HepG2 (cell line): ENCODE data around the gene CD300H. TPM values are rescaled to one million over a fixed set of nuclear protein-coding genes. Genes with fewer than 3 reads are reported as not detected.
A peak's percentile ranks its signal among the peaks of the same experiment; 100 is the strongest.
"Not testable (repeated sequence)": the region's sequence is repeated elsewhere in the genome, so short reads cannot be mapped to it uniquely, and the experiment has no call there.

ENCODE experiments used
- ATAC-seq: fragments of 200-7000 bp; cut with Tn5 transposase; 3 replicates; pipeline ENCODE4 v1.9.1; 2020; ENCODE audit warnings: mild to moderate bottlenecking, moderate library complexity
- BruUV-seq: library from RNA; stranded (reverse); fragments of 400-500 nt; replicated peaks from 2 replicates; lab custom pipeline; 2021; lab: Mats Ljungman, UMichigan
- CTCF ChIA-PET: fragments of 300-600 bp; formaldehyde crosslinking; extraction: SDS; loops from one replicate; lab custom pipeline; 2021; ENCODE audit warnings: low total read pairs, inconsistent platforms, low intra/inter-chr PET ratio; lab: Yijun Ruan, JAX
- POLR2A ChIA-PET: fragments of 350-600 bp; sonication (Branson Sonifier 250); formaldehyde crosslinking; loops from one replicate; lab custom pipeline; 2020; ENCODE audit warnings: antibody characterized with exemption, inconsistent platforms; lab: Yijun Ruan, JAX
- DNase-seq: peaks from one replicate; pipeline ENCODE4 v3.0.0-alpha.2; 2015; ENCODE audit warnings: low spot score
- FAIRE-seq: peaks from 3 replicates; lab custom pipeline; 2011; peaks lifted over from hg19 to GRCh38; lab: Jason Lieb, UNC
- H2AFZ ChIP-seq: one replicate; pipeline ENCODE4 v1.6.1; 2011; ENCODE audit warnings: low read length, inconsistent platforms
- H3K27ac ChIP-seq: fragments of 300-600 bp; 3 replicates; pipeline ENCODE4 v1.8.0; 2011; ENCODE audit warnings: mixed run types, mild to moderate bottlenecking, mixed read lengths, low read length, inconsistent platforms; ENCODE audit not compliant: insufficient read depth; ENCODE audit errors: extremely low read length
- H3K27me3 ChIP-seq, 2 experiments: fragments of 200-600 bp in 1 of 2; 2 replicates in 1 of 2; 3 replicates in 1 of 2; pipeline versions ENCODE4 v1.6.0 to v1.8.0; 2011; ENCODE audit warnings: low read length in 2 of 2, mild to moderate bottlenecking in 2 of 2, moderate library complexity in 2 of 2, inconsistent platforms in 1 of 2; ENCODE audit not compliant: insufficient read depth in 2 of 2, control insufficient read depth in 1 of 2
- H3K36me3 ChIP-seq, 2 experiments: fragments of 200-600 bp in 1 of 2; replicated peaks in 1 of 2; 2 replicates in 1 of 2; 3 replicates in 1 of 2; pipeline versions ENCODE4 v1.5.1 to v1.8.0; 2011; ENCODE audit warnings: low read length in 2 of 2, inconsistent platforms in 1 of 2; ENCODE audit not compliant: insufficient read depth in 2 of 2, control insufficient read depth in 1 of 2
- H3K4me1 ChIP-seq: 2 replicates; pipeline ENCODE4 v1.5.1; 2012; ENCODE audit warnings: low read length, inconsistent platforms; ENCODE audit not compliant: insufficient read depth
- H3K4me2 ChIP-seq: 2 replicates; pipeline ENCODE4 v1.6.0; 2011; ENCODE audit warnings: low read depth, low read length, inconsistent platforms
- H3K4me3 ChIP-seq, 3 experiments: fragments of 200-600 bp in 1 of 3; sonication (generic), shearing (Covaris generic) in 1 of 3; replicated peaks in 1 of 3; 2 replicates each; pipeline ENCODE4 v1.5.1; 2011 to 2016; ENCODE audit warnings: low read length in 3 of 3, inconsistent platforms in 2 of 3, low read depth in 2 of 3, mild to moderate bottlenecking in 2 of 3, control low read depth in 1 of 3, mixed read lengths in 1 of 3; ENCODE audit not compliant: insufficient read depth in 1 of 3
- H3K79me2 ChIP-seq: one replicate; pipeline ENCODE4 v1.6.1; 2011; ENCODE audit warnings: low read length, inconsistent platforms; ENCODE audit not compliant: insufficient read depth
- H3K9ac ChIP-seq: 2 replicates; pipeline ENCODE4 v1.6.0; 2011; ENCODE audit warnings: mild to moderate bottlenecking, low read depth, low read length, inconsistent platforms; ENCODE audit not compliant: insufficient read depth
- H3K9me3 ChIP-seq: 2 replicates; pipeline ENCODE4 v1.5.1; 2012; ENCODE audit warnings: mild to moderate bottlenecking, low read length
- H4K20me1 ChIP-seq: 2 replicates; pipeline ENCODE4 v1.6.0; 2011; ENCODE audit warnings: inconsistent platforms, mild to moderate bottlenecking, low read length, moderate library complexity; ENCODE audit not compliant: insufficient read depth
- CREBL2 ChIP-seq: sonication (generic); formaldehyde crosslinking; IDR thresholded peaks from 2 replicates; pipeline ENCODE4 v1.8.1; 2023; ENCODE audit warnings: missing genetic modification reagents, mild to moderate bottlenecking, borderline replicate concordance
- EED ChIP-seq: sonication (generic); formaldehyde crosslinking; IDR thresholded peaks from 2 replicates; pipeline ENCODE4 v1.5.0; 2020; ENCODE audit warnings: mild to moderate bottlenecking, missing genetic modification reagents
- MAFK ChIP-seq, 2 experiments: IDR thresholded peaks in 1 of 2; conservative IDR thresholded peaks in 1 of 2; 2 replicates each; pipeline ENCODE4 v1.6.1; 2011; ENCODE audit warnings: improper control_type of control experiment in 2 of 2, low read length in 2 of 2
- RFX3 ChIP-seq: IDR thresholded peaks from 2 replicates; pipeline ENCODE4 v1.6.1; 2016; ENCODE audit warnings: missing biosample characterization, missing genetic modification reagents
- ZBTB25 ChIP-seq: IDR thresholded peaks from 2 replicates; pipeline ENCODE4 v1.6.1; 2018; ENCODE audit warnings: missing genetic modification reagents
- ZNF354B ChIP-seq: sonication (generic); formaldehyde crosslinking; IDR thresholded peaks from 2 replicates; pipeline ENCODE4 v1.8.0; 2022; ENCODE audit warnings: mild to moderate bottlenecking, missing genetic modification reagents
- ZNF431 ChIP-seq: sonication (generic); formaldehyde crosslinking; IDR thresholded peaks from 2 replicates; pipeline ENCODE4 v1.9.0; 2022; ENCODE audit warnings: missing genetic modification reagents, low read depth, mild to moderate bottlenecking, borderline replicate concordance
- WGBS: methylation state at CpG from one replicate; pipeline ENCODE4 v1.1.6; 2017; ENCODE audit warnings: low lambda C conversion rate; 5-methylcytosine and 5-hydroxymethylcytosine counted together
- in situ Hi-C: cut with HindIII; loops from 2 replicates; pipeline ENCODE4 v1.10.0; 2017; ENCODE audit warnings: low pct_unique_long_range_greater_than_20kb; ENCODE audit not compliant: extremely low pct_ligation_motif_present
- intact Hi-C: fragments of 100-400 bp; cut with micrococcal nuclease; formaldehyde crosslinking; loops from one replicate; pipeline ENCODE4 v1.10.0; 2022; ENCODE audit not compliant: unreplicated experiment
- polyA plus RNA-seq, 8 experiments: library from polyadenylated mRNA; depleted of rRNA in 3 of 8; stranded (reverse) in 7 of 8; unstranded in 1 of 8; fragments of >200 nt; fragmentation: Illumina TruSeq in 4 of 8; extraction: Trizol in 4 of 8; gene quantifications; 2 replicates each; pipeline versions ENCODE4 v1.2.1 to v1.2.3, GENCODE V29; 2011 to 2016; ENCODE audit warnings: low read depth in 4 of 8, missing spikeins in 1 of 8, mixed read lengths in 1 of 8; ENCODE audit not compliant: insufficient read depth in 1 of 8
- total RNA-seq, 5 experiments: library from RNA; depleted of rRNA; stranded (reverse); fragments of >200 nt; fragmentation: Illumina TruSeq; extraction: Trizol; gene quantifications; 2 replicates each; pipeline ENCODE4 v1.2.3, GENCODE V29; 2016; ENCODE audit warnings: low read depth in 1 of 5

Gene CD300H
- total and polyA plus RNA-seq, 2 of the 13 experiments (the other 11 are each of a cell fraction or from before 2014, with no cell fraction given), result not detected

- BruUV-seq, H3K79me2 ChIP-seq, in situ Hi-C loops, H3K4me3 ChIP-seq, H3K36me3 ChIP-seq, POLR2A ChIA-PET, CTCF ChIA-PET, DNase-seq, H3K9ac ChIP-seq, ATAC-seq, H3K27ac ChIP-seq, H2AFZ ChIP-seq, H4K20me1 ChIP-seq, FAIRE-seq, H3K4me2 ChIP-seq, intact Hi-C loops: not testable (repeated sequence)
- peaks cover 19% of the 10 kb centered on the region for H3K9me3 ChIP-seq
- peaks cover 0 to 32% of the 10 kb centered on the region in 2 experiments; a peak in 4 of 5 replicates for H3K27me3 ChIP-seq
- peaks cover 11% of the 10 kb centered on the region; the same call in 1 of the 2 replicates for H3K4me1 ChIP-seq
- peak; percentile 86; the same call in 1 of the 2 replicates for TF ChIP-seq ZNF431 (CRISPR knock-in tag)
- 22% methylated on average over 6 of the region's 6 CpGs for WGBS
These were observed 48.8 kb downstream of the CD300H start for GRCh38 chr17:74518413-74518981.

- ATAC-seq (no peak), DNase-seq (no peak), FAIRE-seq (no peak)
- no peaks in the 10 kb centered on the region for H3K79me2 ChIP-seq
- in situ Hi-C loops, result no loop called here
- TF ChIP-seq RFX3 (CRISPR knock-in tag), result no peak
- TF ChIP-seq ZNF354B (CRISPR knock-in tag), result no peak
- TF ChIP-seq CREBL2 (CRISPR knock-in tag), result no peak
- 0 out of 4 replicates have a peak, but pooled peaks of 1 of the 2 experiments have one; percentile 19 for TF ChIP-seq MAFK (conservative IDR thresholded peaks at IDR 0.05 in 1 of 2, IDR thresholded peaks at IDR 0.05 in 1 of 2; ENCODE audit: low read length in 2 of 2)
- no peak for TF ChIP-seq ZBTB25 (CRISPR knock-in tag)
- TF ChIP-seq EED (CRISPR knock-in tag), result no peak
- POLR2A ChIA-PET, result no interaction called here
- H3K4me1 ChIP-seq, result peaks cover 9% of the 10 kb centered on the region; the same call in 1 of the 2 replicates
- no peaks in the 10 kb centered on the region for H4K20me1 ChIP-seq
- H3K36me3 ChIP-seq, result no peaks in the 10 kb centered on the region
- intact Hi-C loops, result no loop called here
- H2AFZ ChIP-seq, result no peak overlapping the region
- H3K4me3 ChIP-seq, result no peak overlapping the region
- CTCF ChIA-PET, result no interaction called here
- peaks cover 0 to 15% of the 10 kb centered on the region in 2 experiments; a peak in 3 of 5 replicates for H3K27me3 ChIP-seq
- BruUV-seq, result no TSS peak
- no peak overlapping the region for H3K27ac ChIP-seq
- H3K9ac ChIP-seq, result no peak overlapping the region
- WGBS, result 0% methylated on average over 3 of the region's 3 CpGs
- no peak overlapping the region for H3K4me2 ChIP-seq
- H3K9me3 ChIP-seq, result peaks cover 19% of the 10 kb centered on the region
These were observed 50.6 kb downstream of the CD300H start for GRCh38 chr17:74516561-74517328.
